NCI-H2171 (cell line): ENCODE data around the gene DAB1.
"Not testable (repeated sequence)": the region's sequence is repeated elsewhere in the genome, so short reads cannot be mapped to it uniquely, and the experiment has no call there.

Experiments
- DNase-seq: peaks from one replicate; lab custom pipeline; 2025; lab: John Stamatoyannopoulos, UW

The DAB1 gene

DNA sequence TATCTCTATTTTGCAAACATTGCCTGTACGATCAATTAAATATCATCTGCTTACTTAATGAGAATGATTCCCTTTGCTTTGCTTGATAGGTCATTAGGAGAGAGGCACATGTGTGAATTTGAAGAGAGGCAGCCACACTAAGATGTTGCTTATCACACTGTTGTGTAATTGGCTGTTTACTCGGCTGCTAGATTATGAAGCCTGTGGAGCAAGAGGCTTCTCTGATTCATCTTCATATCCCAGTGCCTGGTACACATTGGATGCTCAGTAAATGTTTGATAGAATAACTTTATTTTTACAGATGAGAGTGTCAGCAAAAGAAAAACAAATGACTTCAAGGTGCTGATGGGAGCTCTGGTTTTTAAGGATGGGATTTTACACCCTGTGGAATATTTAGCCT lies 301.8 kb downstream of the DAB1 start:
- DNase-seq = no peak

GRCh38 chr1:57118948-57119603 lies 304.8 kb downstream of the DAB1 start:
- DNase-seq = no peak

DNA sequence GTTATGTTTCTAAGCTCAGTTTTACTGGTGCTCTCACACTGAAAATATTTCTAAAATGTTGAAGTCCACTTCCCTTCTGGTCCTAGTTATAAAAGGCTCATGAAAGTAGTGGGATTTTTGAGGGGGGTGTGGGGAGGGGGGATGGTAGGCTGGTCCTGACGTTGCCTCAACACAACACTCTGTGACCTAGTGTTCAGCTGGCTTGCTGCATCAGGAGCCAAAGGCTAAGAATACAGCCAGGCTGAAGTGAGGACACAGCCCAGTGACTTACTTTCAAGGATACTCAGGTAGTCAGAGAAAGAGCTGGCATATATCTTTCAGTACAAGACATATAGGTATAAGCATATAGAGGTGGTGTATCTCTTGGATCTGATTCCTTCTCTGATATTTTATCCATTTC lies 306.1 kb downstream of the DAB1 start:
- DNase-seq = no peak

DNA sequence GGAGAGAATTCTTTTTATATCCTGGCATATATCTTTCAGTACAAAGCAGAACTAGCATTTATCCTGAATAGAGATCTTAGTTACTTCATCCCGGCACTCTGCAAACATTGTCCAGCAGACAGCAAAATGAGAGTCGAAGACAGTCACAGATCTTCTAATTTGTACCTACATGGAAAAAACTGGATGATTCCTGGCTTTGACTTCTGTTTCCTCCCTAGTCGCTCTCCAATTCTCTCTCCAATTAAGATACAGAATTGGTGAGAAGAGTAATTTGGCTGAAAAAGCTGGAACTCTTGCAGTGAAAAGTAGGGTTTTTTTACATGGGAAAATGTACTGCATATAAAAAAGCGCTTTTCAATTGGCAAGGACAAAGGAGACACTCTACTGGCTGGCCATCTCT lies 307.0 kb downstream of the DAB1 start:
- DNase-seq = no peak

GRCh38 chr1:57115030-57115614 lies 308.7 kb downstream of the DAB1 start:
- no peak for DNase-seq

DNA sequence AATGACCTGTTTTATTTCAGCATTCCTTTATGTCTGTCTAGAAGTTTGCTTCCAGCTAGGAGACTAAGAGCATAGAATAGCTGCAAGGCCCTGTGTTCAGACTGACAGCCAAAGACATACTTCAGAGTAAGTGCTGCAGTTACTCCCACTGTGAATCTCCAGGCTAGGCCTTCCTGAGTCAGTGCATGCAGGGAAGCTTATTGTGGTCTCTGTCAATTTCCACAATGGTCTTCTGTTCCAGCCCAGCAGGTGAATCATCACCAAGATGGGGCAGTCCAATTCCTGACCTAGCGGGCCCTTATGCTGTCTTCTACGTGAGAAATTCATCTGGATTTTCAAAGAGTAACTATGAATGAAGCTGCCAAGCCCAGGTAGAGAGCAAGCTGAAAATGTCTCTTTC lies 311.7 kb downstream of the DAB1 start:
- DNase-seq = no peak

DNA sequence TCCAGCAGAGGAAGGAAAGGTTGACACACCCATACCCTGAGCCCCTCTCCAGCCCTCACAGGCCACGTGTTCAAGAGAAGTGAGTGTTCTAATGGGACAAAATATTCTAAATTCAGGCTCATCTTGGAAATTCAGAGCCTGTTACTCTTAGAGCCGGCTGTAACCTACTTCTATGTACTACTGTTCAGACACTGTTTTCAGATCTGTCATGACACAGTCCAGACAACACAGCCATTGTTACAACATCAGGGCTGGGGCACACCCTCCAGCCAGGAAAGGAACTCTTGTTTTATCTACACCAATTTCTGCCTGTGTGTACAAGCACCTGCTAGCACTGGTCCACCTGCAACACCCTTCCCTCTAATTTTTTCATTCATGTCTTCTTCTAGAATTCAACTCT lies 312.7 kb downstream of the DAB1 start:
- DNase-seq = no peak

GRCh38 chr1:57109883-57110282 lies 314.0 kb downstream of the DAB1 start:
- DNase-seq = no peak

DNA sequence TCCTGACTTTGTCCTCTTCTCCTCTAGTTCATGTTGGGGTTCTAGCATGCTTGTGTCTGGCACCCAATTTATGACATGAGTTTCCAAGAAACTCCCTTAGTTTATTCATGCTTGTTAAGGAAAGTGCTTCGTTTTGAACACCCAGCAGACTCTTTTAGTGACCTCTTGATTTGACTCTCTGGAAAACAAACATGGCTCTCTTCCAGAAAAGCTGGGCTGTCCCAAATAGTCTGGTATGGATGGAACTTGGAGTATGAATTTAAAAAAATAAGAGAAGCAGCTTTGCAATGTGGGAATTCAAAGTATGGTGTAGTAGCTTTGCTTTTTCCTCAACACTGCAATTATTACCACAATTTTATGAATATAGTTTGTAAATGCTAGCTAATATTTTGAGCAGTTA lies 314.6 kb downstream of the DAB1 start:
- DNase-seq = no peak

DNA sequence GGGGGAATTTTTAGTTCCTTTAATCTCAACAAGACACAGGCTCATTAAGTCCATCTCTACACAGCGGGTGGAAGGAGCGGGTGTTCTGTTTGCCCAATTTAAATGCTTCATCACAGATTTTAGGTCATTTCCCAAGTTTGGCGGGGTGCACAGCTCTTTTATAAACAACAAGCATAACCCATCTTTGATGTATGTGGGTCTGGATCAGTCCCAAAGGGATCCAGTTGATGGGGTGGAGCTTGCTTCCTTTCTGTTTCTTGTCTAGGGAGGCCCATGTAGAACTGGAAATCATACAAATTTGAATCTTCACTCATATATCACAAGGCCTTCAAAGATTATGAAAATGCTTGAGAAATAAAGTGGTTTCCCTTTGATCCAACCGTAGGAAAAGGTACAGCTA lies 317.6 kb downstream of the DAB1 start:
- DNase-seq = no peak

GRCh38 chr1:57102561-57103326 lies 321.1 kb downstream of the DAB1 start:
- DNase-seq = no peak

DNA sequence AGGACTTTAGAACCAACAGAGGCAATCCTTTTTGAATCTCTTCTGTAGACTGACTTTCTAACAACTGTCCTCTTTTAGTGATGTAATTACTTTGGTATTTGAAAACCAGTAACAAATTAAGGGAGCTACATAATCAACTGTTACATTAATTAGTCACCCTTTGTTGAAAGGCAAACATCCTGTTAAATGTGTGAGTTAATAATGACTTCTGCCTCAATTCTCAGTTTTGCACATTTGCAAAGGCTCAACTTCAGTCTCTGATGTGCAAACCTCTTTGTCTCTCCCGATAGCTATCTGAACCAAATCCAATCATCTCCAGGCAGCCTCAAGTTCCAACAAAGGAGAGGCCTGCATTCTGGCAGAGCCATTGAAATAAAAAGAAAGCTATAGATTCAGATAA lies 322.7 kb downstream of the DAB1 start:
- no peak for DNase-seq

DNA sequence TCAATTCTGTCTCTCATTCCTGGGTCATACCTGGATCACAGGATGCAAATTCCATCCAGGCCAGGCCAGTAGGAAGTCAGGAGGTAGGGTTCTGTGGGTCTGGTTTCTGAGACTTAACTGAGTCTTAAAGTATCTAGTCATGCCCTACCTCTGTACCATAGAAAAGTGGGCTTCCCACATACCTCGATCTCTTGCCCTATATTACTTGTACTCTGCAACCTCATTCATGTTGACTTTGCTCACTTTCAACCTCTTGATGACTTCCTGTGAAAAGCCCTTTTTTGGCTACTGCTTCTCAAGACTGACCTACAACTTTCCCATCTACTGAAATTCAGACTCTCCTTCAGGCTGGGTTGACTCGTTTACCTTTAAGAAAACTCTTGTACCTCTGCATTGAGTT lies 329.1 kb downstream of the DAB1 start:
- no peak for DNase-seq

DNA sequence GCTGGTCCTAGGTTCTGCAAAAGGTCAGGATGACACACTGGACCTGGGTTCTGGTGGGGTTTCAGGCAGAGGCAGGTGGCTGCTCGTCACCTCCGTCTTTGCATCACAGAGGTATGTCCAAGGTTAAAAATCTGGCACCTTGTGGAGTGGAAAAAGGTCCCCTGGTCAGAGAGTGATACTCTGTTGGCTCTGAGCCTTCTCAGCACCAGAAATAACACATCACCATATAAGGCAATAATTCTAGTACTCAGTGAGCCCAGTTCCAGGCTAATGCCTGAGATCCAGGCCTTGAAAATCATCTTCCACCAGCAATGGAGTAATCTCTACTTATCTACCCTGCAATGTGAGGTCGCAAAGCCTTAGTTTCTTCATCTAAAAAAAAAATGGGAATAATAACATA lies 330.7 kb downstream of the DAB1 start:
- DNase-seq = no peak

DNA sequence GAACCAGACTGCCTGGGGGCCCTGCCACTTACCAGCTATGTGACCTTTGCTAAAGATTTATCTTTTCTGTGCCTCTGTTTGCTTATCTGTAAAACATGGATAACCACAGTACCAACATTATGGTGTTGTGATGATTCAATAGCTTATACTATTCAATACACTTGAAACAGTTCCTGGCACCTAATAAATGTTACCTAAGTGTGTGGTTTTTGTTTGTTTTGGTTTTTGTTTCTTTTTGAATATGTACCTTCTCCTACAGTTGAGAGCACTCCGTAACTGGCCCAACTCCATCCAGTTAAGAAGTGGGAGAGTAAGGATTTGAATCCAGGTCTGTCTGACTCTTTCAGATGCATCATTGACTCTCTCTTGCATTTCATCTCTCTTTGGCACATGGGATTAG lies 332.2 kb downstream of the DAB1 start:
- DNase-seq = no peak

- DNase-seq = no peak
Measured at GRCh38 chr1:57089855-57090254, 334.0 kb downstream of the DAB1 start.

GRCh38 chr1:57089221-57089620 lies 334.6 kb downstream of the DAB1 start:
- DNase-seq = no peak

GRCh38 chr1:57088653-57089052 lies 335.2 kb downstream of the DAB1 start:
- no peak for DNase-seq

GRCh38 chr1:57087660-57088059 lies 336.2 kb downstream of the DAB1 start:
- DNase-seq = not testable (repeated sequence)

- no peak for DNase-seq
Measured at GRCh38 chr1:57086154-57086553, 337.7 kb downstream of the DAB1 start.

DNA sequence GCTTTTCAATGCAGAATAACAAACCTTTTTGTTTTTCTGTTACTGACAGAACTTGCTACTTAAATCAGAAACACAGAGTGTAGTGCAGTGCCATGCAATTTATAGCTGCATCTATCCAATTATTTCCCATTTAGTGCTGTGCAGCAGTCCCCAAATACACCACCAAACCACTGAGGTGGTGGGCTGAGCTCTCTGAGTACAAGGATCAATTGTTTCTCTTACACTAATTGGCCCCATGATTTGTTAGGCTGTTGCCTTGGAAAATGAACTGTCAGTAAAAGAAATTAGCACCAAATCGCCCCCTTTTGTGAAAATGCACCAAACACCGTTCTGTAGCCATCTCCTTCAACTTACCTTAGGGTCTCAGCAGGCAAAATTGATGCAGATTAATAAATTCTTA lies 339.2 kb downstream of the DAB1 start:
- no peak for DNase-seq

DNA sequence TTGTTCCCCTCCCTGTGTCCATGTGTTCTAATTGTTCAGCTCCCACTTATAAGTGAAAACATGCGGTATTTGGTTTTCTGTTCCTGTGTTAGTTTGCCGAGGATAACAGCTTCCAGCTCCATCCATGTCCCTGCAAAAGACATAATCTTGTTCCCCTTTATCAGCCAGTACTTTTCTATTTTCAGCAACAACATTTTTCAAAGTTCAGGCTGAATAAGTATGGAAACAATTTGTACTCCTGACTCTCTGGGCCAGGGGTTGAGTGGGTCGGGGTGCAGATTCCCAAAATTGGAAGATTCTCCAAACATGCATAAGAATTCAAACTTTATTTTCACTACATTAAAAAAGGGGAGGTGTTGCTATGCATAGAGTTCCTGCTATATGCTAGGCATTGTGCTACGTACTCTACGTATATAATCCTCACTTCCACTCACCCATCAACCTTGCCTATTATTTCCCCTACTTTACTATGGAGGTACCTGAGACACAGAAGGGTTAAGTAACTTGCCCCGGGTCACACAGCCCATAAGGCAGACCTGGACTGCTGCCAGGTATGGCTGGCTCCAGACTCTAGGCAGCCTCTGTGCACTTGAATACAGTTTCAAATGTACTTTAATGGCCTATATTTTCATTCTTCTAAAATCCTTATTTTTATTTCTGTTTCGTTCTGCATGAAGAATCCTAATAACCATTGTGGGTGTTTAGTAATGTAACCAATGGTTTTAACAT lies 341.0 kb downstream of the DAB1 start:
- DNase-seq = no peak
